Thyroid gland (tissue), 4 donors: ENCODE results near the gene MAP3K8.

ENCODE experiments used
- POLR2A ChIP-seq, 2 donors: fragments of 450-650 bp; IDR thresholded peaks; one replicate each; pipeline ENCODE4 v1.6.1; 2017; ENCODE audit warnings: antibody characterized with exemption in 2 of 2, mild to moderate bottlenecking in 2 of 2, moderate library complexity in 1 of 2
- TF ChIP-seq, protein P1 (sequence below), 6 experiments: fragments of 200-600 bp in 3 of 6; fragments of 450-650 bp in 3 of 6; sonication (generic) in 3 of 6; IDR thresholded peaks; one replicate each; pipeline ENCODE4 v1.5.1; 2016 to 2019; ENCODE audit warnings: antibody characterized with exemption in 6 of 6, mild to moderate bottlenecking in 2 of 6, inconsistent platforms in 1 of 6, moderate library complexity in 1 of 6

- TF ChIP-seq, protein P1, sequence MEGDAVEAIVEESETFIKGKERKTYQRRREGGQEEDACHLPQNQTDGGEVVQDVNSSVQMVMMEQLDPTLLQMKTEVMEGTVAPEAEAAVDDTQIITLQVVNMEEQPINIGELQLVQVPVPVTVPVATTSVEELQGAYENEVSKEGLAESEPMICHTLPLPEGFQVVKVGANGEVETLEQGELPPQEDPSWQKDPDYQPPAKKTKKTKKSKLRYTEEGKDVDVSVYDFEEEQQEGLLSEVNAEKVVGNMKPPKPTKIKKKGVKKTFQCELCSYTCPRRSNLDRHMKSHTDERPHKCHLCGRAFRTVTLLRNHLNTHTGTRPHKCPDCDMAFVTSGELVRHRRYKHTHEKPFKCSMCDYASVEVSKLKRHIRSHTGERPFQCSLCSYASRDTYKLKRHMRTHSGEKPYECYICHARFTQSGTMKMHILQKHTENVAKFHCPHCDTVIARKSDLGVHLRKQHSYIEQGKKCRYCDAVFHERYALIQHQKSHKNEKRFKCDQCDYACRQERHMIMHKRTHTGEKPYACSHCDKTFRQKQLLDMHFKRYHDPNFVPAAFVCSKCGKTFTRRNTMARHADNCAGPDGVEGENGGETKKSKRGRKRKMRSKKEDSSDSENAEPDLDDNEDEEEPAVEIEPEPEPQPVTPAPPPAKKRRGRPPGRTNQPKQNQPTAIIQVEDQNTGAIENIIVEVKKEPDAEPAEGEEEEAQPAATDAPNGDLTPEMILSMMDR (IDR thresholded peaks at IDR 0.05), result no peak
- TF ChIP-seq POLR2A (IDR thresholded peaks at IDR 0.05), result no peak
Measured at GRCh38 chr10:30438021-30438850, 4.3 kb downstream of the MAP3K8 start.
